Esophagus muscularis mucosa (tissue), 4 donors: ENCODE results near the gene GPC6. TPM values are rescaled to one million over a fixed set of nuclear protein-coding genes. Genes with fewer than 3 reads are reported as not detected.

Experiments
- DNase-seq: peaks from one replicate; pipeline ENCODE4 v3.0.0-alpha.2; 2017; ENCODE audit errors: extremely low spot score
- H3K27ac ChIP-seq, 4 donors: fragments of 200-600 bp; sonication (generic); replicated peaks in 1 of 4; 1 replicate in 3 of 4; 2 replicates in 1 of 4; pipeline ENCODE4 v1.5.1; 2016 to 2019; ENCODE audit warnings: mild to moderate bottlenecking in 1 of 4
- H3K27me3 ChIP-seq, 4 donors: fragments of 200-600 bp; sonication (generic); one replicate each; pipeline versions ENCODE4 v1.5.1 to v1.6.0; 2016 to 2019
- H3K36me3 ChIP-seq, 4 donors: fragments of 200-600 bp; sonication (generic); one replicate each; pipeline ENCODE4 v1.5.1; 2016 to 2019
- H3K4me1 ChIP-seq, 4 donors: fragments of 200-600 bp; sonication (generic); one replicate each; pipeline ENCODE4 v1.5.1; 2016 to 2019
- H3K4me3 ChIP-seq, 4 donors: fragments of 200-600 bp; sonication (generic); 1 replicate in 2 of 4; 2 replicates in 2 of 4; pipeline ENCODE4 v1.5.1; 2016 to 2019; ENCODE audit warnings: mild to moderate bottlenecking in 4 of 4, moderate library complexity in 1 of 4
- H3K9me3 ChIP-seq, 4 donors: fragments of 200-600 bp; sonication (generic); 1 replicate in 3 of 4; 2 replicates in 1 of 4; pipeline ENCODE4 v1.5.1; 2016 to 2019
- CTCF ChIP-seq, 3 experiments: fragments of 200-600 bp in 2 of 3; fragments of 450-650 bp in 1 of 3; sonication (generic) in 2 of 3; IDR thresholded peaks; one replicate each; pipeline ENCODE4 v1.5.1; 2017 to 2019; ENCODE audit warnings: antibody characterized with exemption in 3 of 3, mild to moderate bottlenecking in 2 of 3, moderate library complexity in 1 of 3
- EP300 ChIP-seq: sonication (generic); formaldehyde crosslinking; IDR thresholded peaks from one replicate; pipeline ENCODE4 v1.6.1; 2017; ENCODE audit warnings: antibody characterized with exemption
- POLR2A ChIP-seq: fragments of 450-650 bp; IDR thresholded peaks from one replicate; pipeline ENCODE4 v1.6.1; 2017; ENCODE audit warnings: antibody characterized with exemption, moderate library complexity, mild to moderate bottlenecking, low read depth
- POLR2AphosphoS5 ChIP-seq, 2 donors: sonication (generic); formaldehyde crosslinking; IDR thresholded peaks; one replicate each; pipeline ENCODE4 v1.6.1; 2017; ENCODE audit warnings: antibody characterized with exemption in 2 of 2
- WGBS: methylation state at CpG from one replicate; pipeline ENCODE4 v1.1.5; 2018; 5-methylcytosine and 5-hydroxymethylcytosine counted together
- intact Hi-C: fragments of 100-400 bp; cut with DNase I; formaldehyde crosslinking; loops from one replicate; pipeline ENCODE4 v1.15.1; 2023
- total RNA-seq, 4 donors: library from RNA; depleted of rRNA; stranded (reverse); fragments of >200 nt; gene quantifications; one replicate each; pipeline versions ENCODE4 v1.1.0 to v1.2.1, GENCODE V29; 2016

GPC6 gene
- total RNA-seq, 4 donors from 2014 or later, result 6.5 to 17.2 (median 13.5) TPM

GRCh38 chr13:93355094-93355493 lies 128.5 kb downstream of the GPC6 start:
- no peak for DNase-seq
- Histone ChIP-seq H3K4me1 (no peaks in the 10 kb centered on the region), H3K4me3 (no peak overlapping the region), H3K27me3 (no peaks in the 10 kb centered on the region), H3K36me3 (no peaks in the 10 kb centered on the region), H3K9me3 (no peaks in the 10 kb centered on the region), H3K27ac (no peak overlapping the region)
- TF ChIP-seq POLR2A (no peak), EP300 (no peak), CTCF (IDR thresholded peaks at IDR 0.05) (no peak), POLR2AphosphoS5 (IDR thresholded peaks at IDR 0.05) (no peak)
- 89% methylated on average over 3 of the region's 3 CpGs for WGBS
- intact Hi-C loops, result no loop called here

- no peak for DNase-seq
- no peaks in the 10 kb centered on the region for H3K36me3 ChIP-seq
- H3K4me1 ChIP-seq, result no peaks in the 10 kb centered on the region
- no peak overlapping the region for H3K4me3 ChIP-seq
- intact Hi-C loops, result no loop called here
- WGBS, result 90% methylated on average over 3 of the region's 3 CpGs
- TF ChIP-seq POLR2AphosphoS5 (IDR thresholded peaks at IDR 0.05), result no peak
- no peak for TF ChIP-seq POLR2A
- no peak for TF ChIP-seq EP300
- no peak for TF ChIP-seq CTCF (IDR thresholded peaks at IDR 0.05)
- no peak overlapping the region for H3K27ac ChIP-seq
- H3K27me3 ChIP-seq, result no peaks in the 10 kb centered on the region
- H3K9me3 ChIP-seq, result no peaks in the 10 kb centered on the region
Measured at GRCh38 chr13:93356469-93356868, 129.9 kb downstream of the GPC6 start.

GRCh38 chr13:93360021-93360420 lies 133.4 kb downstream of the GPC6 start:
- H3K27me3 ChIP-seq, result no peaks in the 10 kb centered on the region
- no peak overlapping the region for H3K27ac ChIP-seq
- no peaks in the 10 kb centered on the region for H3K9me3 ChIP-seq
- TF ChIP-seq POLR2A (no peak), CTCF (IDR thresholded peaks at IDR 0.05) (no peak)
- no peaks in the 10 kb centered on the region for H3K36me3 ChIP-seq
- WGBS, result 85% methylated on average over 4 of the region's 4 CpGs
- intact Hi-C loops, result no loop called here
- DNase-seq, result no peak
- no peaks in the 10 kb centered on the region for H3K4me1 ChIP-seq
- no peak overlapping the region for H3K4me3 ChIP-seq

- Histone ChIP-seq H3K27me3 (no peaks in the 10 kb centered on the region), H3K36me3 (no peaks in the 10 kb centered on the region), H3K4me1 (no peaks in the 10 kb centered on the region), H3K9me3 (no peaks in the 10 kb centered on the region), H3K27ac (no peak overlapping the region), H3K4me3 (no peak overlapping the region)
- WGBS, result 29% methylated on average over 3 of the region's 3 CpGs
- TF ChIP-seq POLR2AphosphoS5 (IDR thresholded peaks at IDR 0.05) (no peak), POLR2A (no peak), EP300 (no peak), CTCF (IDR thresholded peaks at IDR 0.05) (no peak)
- intact Hi-C loops, result no loop called here
- DNase-seq, result no peak
Measured at GRCh38 chr13:93361703-93362102, 135.1 kb downstream of the GPC6 start.

GRCh38 chr13:93364166-93364565 lies 137.6 kb downstream of the GPC6 start:
- Histone ChIP-seq H3K9me3 (no peaks in the 10 kb centered on the region), H3K27ac (no peak overlapping the region), H3K4me1 (no peaks in the 10 kb centered on the region), H3K27me3 (no peaks in the 10 kb centered on the region), H3K4me3 (no peak overlapping the region), H3K36me3 (no peaks in the 10 kb centered on the region)
- intact Hi-C loops, result no loop called here
- TF ChIP-seq EP300 (no peak), CTCF (IDR thresholded peaks at IDR 0.05) (no peak), POLR2AphosphoS5 (IDR thresholded peaks at IDR 0.05) (no peak), POLR2A (no peak)
- no peak for DNase-seq
- WGBS, result 88% methylated on average over 5 of the region's 5 CpGs
